ENCODE data around the gene NNAT.
"Not testable (repeated sequence)": the region's sequence is repeated elsewhere in the genome, so short reads cannot be mapped to it uniquely, and the experiment has no call there.

Gene NNAT, protein sequence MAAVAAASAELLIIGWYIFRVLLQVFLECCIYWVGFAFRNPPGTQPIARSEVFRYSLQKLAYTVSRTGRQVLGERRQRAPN

DNA sequence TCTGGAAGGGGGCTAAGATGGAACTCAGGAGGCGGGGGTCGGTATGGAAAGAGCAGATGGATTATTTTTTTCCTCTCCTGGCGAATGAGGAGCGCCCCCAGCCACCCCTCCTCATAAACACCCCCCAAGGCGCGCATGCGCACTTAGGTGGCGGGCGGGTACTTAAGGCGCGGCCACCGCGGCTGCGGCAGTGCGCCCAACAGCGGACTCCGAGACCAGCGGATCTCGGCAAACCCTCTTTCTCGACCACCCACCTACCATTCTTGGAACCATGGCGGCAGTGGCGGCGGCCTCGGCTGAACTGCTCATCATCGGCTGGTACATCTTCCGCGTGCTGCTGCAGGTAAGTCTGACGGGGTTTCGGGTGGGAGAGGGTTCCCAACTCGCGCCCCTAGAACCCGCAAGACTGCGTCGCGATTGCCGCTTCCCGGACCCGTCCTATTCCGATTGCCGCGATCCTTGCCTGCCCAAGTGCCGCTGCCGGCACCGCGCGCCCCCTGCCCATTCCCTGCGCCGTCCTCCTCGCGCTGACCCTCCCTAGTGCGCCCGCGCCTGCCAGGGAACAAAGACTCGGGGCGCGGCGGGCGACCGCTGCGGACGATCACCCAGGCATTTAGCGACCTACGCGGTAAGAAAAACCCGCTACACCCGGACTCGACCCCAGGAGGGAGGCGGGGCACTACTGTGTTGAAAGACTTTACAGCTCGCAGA lies at the start of gene NNAT:
Gene NNAT, plus strand, starts transcription at position 190 of the 711 bp plus-strand sequence. Its CDS starts 82 bp downstream, at position 272.
- DNase-seq = no peak

DNA sequence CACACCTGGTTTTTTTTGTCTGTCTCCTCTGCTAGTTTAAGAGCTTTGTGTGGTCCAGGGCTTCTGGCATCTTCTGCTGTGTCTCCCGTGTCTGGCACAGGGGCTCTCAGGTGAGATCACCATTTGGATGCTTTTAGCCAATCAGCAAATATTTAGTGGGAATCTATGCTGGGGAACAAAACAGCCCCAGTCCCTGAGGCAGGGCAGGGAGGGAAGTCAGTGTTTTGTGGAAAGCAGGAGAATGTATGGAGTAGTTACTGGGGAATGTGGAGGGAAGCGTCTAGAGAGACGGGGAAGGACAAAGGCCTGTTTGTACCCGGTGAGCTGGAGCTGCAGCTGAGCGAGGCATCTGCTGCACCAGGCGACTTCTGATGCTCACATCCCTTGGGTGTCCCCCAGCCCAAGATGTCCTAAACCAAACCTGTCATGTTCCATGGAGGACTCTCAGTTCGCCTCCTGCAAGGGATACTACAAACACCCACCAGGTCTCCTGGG lies 49.3 kb upstream of the NNAT start:
- DNase-seq = no peak

DNA sequence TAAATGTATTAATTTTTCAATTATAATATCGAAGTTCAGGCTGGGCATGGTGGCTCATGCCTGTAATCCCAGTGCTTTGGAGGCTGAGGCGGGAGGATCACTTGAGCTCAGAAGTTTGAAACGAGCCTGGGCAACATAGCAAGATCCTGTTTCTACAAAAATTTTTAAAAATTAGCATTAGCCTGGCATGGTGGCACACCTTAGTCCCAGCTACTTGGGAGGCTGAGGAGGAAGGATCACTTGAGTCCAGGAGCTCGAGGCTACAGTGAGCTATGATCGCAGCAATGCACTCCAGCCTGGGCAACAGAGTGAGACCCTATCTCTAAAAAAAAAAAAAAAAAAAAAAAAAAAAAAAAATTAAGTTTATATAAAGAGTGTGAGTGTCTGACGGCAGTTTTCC lies 48.6 kb upstream of the NNAT start:
- not testable (repeated sequence) for DNase-seq

DNA sequence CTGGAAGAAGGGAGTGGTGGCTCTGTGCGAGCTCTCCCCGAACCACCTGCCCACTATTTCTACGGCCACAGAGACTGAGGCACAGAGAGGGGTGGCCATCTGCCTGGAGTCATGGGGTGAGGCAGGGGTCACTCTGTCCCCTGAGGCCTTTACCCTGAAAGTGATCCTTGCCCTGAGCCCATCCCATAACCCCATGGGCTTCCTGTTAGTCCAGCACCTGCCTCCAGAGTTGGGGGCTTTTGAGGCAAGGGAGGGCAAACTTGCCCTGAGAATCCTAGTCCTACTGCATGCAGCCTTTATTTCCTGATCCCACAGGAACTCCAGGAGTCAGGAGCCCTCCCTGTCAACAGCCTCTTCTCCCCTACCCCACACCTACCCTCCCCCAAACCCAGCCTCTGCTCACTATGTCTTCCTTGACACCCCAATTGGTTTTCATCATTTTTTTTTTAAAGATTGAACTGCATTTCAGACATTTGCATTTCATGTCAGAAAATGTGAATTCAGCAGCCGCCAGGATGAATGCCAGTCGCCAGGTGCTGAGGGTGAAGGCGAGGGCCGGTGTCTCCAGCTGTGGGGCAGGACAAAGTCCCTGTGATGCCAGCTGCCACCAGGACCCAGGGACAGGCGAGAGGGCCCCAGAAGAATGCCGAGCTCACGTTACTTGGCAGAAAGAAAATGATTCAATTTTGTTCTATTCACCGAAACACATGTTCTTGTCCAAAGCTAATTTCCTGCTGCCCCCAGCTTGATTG lies 47.6 kb upstream of the NNAT start:
- DNase-seq = no peak

DNA sequence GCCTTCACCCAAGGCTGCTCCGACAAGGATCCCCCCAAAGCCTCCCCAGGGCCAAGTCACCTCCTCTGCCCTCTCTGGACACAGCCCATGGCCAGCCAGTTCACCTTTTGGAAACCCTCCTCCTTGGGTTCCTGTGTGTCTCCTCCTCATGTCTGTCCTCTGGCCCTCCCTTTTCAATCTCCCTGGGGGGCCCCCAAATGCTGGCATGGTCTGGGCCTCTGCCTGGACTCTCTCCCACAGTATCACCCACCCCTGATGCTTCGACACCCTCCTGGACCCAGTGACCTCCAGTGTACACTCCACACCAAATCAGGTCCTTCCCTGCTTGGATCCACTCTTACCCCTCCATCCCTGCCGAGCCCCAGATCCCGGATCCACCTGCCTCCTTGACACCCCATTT lies 46.7 kb upstream of the NNAT start:
- DNase-seq = no peak

DNA sequence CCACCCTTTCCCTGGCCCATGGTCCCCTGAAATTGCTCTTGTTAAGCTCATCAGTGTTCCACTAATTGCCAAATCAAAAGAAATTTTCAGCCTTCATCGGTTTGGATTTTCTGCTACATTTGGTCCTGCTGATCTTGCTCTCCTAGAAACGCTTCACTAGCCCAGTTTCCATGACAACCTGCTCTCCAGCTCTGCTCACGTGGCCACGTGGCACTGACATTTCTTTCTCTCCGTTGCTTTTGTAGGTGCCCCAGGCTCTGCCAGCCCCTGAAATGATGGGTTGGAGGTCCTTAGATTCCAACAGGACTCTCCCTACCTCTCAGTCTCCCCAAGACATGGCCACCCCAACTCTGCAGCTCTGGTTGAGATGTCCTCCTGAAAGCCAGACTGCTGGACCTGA lies 45.8 kb upstream of the NNAT start:
- DNase-seq = no peak

DNA sequence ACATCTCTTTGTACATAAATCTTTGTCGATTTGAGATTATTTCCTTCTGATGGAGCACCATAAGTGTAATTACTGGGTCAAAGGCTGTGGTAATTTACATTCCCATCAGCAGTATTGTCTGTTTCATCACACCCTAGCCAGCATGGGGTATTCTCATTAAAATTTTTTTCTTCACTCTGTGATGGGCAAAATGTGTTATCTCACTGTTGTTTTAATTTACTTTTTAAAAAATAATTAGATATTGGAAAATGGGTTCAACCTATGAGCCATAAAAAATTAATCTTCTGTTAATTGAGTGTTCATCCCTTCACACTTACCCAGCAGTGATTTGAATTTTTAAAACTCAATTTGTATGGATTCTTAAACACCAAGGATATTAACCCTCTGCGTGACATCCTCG lies 44.0 kb upstream of the NNAT start:
- DNase-seq = no peak

DNA sequence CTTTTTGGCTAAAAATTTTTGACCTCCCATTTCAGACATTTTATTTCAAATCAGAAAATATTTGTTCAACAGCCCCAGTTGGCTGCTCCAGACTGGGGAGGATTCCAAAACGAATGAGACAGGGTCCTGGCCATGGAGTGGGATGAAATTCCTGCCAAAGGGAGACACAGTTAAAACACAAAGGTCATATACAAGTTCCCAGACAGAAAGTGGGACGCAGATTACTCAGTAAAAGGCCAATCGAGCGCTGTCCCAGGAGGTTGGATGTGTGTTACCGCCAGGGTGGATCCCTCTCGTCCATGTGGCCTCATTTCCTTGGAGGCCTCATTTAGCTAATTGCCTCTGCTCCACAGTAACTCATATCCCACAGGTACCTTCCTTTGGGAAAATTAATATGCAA lies 41.8 kb upstream of the NNAT start:
- no peak for DNase-seq

DNA sequence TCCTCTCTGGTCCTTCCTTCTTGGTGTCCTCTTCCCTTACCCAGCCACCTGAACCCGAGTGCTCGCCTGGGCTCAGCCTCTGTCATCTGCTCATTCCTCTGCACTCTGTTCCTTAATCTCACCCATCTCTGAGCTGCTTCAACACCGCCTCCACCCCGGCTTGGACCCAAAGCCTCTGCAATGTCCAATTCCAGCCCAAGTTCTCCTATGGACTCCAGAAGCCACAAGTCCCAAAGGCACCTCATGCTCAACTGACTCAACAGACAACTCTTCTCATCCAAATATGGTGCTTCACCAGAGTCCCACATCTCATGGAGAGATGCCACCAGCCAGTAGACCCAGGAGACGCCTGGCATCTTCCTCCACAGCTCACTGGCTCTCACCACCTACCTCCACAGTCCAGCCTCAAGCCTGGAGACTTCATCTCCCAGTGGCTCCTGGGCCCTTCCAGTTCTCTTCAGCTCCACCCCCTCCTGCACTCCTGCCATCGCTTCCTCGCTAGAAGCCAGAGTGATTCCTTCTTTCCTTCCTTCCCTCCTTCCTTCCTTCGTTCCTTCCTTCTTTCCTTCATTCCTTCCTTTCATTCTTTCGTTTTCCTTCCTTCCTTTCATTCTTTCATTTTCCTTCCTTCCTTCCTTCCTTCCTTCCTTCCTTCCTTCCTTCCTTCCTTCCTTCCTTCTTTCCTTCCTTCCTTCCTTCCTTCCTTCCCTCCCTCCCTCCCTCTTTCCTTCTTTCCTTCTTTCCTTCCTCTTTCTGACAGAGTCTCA lies 40.9 kb upstream of the NNAT start:
- DNase-seq = no peak

DNA sequence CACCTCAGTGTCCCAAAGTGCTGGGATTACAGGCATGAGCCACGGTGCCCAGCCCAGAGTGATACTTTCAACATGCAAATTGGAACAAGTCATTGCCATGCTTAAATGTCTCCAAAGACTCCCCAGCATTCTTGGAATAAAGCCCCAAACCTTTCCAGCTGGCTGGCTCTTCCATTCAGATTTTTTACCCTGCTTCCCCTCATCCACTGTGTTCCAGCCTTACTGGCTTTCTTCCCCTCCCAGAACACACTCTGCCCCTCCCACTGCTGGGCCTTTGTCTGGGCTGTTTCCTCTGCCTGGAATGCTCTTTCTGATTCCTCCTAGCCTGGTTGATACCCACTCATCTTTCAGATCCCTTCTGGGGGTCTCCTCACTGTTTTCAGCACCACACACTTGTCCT lies 40.1 kb upstream of the NNAT start:
- DNase-seq = no peak

DNA sequence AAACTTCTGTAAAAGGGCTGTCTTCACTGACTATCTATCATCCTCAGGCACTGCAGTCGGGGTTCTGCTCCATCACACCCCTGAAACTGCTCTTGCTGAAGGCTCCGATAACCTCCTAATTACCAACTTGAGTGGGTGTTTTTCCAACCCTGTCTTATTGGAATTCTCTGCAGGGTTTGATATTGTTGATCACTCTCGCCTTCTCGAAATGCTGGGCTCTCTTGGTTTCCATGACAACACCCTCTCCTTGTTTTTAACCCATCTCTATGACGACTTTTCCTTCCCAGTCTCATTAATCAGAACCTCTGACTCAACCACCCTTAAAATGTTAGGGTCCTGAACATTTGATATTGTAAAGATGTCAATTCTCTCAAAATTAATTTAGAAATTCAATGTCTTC lies 39.4 kb upstream of the NNAT start:
- no peak for DNase-seq

DNA sequence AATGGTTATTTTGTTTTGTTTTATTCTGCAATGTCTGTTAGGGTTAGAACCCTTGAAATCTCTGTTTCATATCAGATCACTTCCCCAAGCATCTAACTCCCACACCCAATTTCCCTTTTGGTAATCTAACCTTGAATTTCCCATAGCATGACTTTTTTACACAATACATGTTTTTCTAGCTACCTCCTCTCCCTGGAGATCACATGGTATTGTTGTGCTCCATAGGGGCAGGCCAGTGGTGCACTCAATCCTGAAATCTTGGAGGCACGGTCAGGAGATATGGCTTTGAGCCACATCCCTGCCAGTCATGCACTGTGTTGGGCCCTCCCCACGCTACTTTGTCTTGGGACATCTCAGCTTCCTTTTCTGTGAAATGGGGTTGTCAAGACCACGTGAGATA lies 36.7 kb upstream of the NNAT start:
- DNase-seq = no peak

DNA sequence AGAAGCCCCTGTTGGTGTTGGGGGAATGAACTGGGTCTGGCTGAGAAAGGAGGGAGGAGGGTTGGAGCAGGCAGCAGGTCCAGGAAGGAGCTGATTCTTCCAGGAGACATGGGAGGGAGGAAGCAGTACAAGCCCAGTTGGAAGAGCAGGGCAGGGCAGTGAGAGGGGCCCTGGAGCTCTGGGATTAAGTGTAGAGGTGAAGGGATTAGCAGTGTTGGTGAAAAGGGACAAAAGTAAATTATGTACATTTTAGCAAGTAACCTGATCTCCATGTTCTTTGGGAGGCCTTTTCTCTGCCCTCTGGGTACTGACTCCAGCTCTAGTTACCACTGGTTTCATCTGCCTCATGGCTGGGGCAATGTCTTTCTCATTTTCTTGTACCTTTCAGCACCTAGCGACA lies 34.8 kb upstream of the NNAT start:
- DNase-seq = not testable (repeated sequence)

DNA sequence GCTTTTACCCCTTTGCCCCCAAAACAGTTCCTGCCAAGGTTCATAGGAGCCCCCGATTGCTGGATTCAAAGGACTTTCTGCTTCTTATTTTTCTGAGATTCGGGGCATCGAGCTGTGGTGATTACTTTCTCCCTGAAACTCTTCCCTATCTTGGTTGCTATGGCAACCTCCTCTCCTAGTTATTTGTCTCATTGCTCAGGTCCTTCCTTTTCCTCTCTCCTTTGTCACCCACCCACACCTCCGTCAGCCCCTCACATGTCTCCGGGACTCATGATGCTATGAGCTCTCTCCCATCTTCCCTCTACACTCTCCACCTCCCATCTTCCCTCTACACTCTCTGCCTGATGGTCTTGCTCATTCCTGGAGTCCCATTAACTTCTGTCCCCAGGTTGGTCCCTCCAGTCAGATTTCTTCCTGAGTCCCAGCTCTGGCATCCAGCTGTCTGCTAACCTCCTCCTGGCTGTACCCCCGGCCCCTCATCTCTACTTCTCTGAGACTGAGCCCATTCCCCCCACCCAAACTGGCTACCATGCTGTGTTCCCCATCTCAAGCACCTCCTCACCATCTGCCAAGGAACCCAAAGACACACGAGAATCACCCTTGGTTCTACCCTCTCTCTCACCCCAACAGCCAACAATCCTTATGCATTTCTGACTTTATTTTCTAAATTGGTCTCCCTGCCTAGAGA lies 30.2 kb upstream of the NNAT start:
- DNase-seq = no peak

DNA sequence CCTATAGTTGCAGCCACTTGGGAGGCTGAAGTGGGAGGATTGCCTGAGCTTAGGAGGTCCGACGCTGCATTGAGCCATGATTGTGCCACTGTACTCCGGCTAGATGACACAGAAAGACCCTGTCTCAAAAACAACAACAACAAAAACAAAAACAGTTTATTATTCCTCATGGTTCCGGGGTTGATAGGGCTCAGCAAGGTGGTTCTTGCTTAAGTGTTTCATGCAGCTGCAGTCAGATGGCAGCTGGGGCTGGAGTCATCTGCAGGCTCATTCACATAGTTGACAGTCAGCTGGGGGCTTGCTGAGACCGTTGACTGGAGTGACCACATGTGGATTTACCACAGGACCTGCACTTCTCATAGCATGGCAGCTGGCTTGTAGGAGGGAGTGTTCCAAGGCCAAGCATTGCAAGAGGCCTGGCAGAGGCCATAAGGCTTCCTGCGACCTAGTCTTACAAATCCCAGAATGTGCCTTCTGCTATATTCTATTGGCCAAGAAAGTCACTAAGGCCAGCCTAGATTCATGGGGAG lies 28.9 kb upstream of the NNAT start:
- no peak for DNase-seq

DNA sequence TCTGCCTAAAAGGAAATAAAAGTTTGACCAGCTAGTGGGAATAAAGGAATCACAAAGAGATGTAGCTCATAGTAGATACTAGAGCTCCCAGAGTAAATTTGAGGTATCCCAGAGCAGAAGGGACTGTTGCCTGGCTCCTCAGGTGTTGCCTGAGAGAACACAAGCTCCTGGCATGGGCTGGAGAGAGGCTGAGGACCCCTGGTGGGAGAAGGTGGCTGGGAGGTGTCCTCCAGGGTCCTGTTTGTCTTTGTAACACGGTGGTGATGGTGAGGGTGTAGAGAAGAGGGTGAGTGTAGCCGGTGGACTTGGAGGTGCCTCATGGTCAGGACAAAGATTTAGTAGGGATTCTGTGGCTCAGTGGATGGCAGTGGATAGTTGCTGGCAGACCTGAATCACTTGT lies 28.1 kb upstream of the NNAT start:
- no peak for DNase-seq

DNA sequence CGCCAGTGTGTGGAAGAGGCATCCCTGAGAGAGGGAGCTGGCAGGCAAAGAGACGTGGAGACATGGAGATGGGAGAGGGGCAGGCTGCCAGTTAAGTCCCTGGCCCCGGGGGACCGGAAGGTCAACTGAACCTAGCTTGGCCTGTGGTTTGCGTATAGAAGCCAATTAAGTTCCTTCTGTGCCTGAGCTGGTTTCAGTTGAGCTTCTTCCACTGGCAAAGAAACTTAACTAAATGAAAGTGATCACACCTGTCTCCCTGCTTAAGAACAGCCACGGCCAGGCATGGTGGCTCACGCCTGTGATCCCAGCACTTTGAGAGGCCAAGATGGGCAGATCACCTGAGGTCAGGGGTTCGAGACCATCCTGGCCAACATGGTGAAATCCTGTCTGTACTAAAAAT lies 26.7 kb upstream of the NNAT start:
- no peak for DNase-seq

DNA sequence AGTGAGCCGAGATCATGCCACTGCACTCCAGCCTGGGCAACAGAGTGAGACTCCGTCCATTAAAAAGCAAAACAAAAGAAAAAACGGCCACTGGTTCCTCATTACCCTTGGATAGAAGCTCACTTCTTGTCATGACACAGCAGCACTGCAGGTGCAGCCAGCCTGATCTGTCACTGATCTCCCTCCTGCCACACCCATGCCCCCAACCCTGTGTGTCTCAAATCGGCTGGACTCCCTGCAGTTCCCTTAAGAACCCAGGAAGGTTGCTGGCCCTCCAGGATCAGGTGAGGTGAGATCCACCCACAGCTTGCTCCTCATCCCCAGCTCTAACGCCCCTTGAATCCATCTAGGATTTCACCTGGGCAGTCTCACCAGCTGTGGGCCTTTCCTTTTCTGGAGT lies 26.3 kb upstream of the NNAT start:
- DNase-seq = no peak

DNA sequence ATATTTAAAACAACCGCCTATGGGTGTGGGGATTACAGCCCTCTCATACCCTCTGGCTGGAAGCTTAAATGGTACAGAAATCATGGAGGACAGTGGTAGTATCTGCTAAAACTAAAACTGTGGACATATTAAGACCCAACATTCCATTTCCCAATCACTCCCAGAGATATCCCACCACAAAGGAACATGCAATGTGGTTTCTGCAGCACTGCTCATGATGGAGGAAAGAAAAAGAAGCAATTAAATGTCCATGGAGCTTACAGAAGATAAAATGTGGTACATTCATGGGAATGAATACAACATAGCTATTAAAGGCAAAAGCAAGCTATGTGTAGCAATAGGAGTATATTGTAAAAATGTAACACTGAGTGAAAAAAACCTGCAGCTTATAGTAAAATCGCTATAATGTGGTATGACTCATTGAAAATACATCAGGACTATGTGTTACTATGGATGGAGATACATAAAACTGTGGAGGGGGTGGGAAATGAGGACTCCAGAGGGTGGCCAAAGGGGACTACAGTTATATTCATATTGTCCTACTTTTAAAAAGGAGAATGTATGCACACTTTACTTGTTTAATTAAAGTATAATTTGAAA lies 22.9 kb upstream of the NNAT start:
- DNase-seq = no peak

DNA sequence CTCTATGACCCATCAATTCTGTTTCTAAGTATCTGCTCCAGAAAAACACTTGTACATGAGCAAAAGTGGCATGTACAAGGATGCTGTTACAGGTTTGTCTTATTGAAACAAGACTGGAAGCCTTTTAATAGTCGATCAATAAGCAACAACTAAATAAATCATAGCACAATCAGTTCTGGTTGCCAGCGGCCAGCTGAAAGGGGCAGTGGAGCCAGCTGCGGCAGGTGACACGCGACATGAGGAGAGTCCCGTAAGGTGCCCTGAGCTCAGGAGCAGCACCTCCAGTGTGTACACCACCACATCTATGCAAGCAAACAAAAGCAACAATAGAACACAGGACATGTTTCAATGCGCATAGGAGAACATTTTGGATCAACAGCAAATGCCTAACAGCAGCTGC lies 20.7 kb upstream of the NNAT start:
- DNase-seq = no peak

DNA sequence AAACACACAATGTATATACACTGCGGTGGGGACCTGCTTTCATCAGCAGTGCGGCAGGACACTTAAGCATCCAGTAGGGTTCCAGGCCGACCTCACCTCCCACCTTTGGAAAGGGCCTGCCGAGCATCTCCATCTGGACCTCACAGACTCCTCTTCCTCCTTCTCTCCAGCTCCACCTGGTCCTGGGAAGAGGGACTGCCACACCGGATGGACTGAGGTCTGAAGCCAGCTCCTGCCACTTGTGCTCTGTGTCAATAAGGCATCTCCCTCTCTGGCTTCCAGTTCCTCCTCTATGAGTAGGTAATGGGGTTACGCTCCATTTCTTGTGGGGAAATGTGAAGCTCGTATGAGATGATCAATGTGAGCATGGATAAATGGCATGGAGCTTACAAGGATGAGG lies 19.1 kb upstream of the NNAT start:
- DNase-seq = no peak

DNA sequence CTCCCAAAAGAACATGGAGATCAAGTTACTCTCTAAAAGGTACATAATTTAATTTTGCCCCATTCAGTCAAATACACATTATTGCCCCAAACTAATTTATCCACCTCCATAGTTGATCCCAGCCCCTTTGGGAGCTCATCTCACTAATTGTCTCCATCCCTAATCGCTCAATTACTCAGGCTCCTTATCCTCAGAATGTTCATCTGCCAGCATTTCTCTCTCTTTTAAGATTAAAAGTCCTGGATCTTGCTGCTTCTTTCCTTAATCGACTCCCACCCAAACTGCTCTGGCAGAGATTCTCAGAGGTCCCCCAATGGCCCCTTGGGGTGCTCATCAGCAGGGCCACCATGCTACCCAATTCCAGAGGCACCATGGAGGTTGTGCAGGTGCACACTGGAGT lies 18.4 kb upstream of the NNAT start:
- no peak for DNase-seq
